ENCODE results near the gene SPSB2.
A peak's percentile ranks its signal among the peaks of the same experiment; 100 is the strongest.

SPSB2 gene

DNA sequence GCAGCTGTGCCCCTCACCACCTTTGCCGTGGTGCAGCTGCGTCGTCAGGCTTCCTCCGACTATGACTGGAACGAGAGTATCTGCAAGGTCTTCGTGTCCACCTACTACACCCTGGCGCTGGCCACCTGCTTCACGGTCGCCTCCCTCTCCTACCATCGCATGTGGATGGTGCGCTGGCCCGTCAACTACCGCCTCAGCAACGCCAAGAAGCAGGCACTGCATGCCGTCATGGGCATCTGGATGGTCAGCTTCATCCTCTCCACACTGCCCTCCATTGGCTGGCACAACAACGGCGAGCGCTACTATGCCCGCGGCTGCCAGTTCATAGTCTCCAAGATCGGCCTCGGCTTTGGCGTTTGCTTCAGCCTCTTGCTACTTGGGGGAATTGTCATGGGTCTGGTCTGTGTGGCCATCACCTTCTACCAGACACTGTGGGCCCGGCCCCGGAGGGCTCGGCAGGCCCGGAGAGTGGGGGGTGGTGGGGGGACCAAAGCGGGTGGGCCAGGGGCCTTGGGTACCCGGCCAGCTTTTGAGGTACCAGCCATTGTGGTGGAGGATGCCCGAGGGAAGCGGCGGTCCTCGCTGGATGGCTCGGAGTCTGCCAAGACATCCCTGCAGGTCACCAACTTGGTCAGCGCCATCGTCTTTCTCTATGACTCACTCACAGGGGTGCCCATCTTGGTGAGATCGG is 48.9 kb downstream of the SPSB2 start:
- H2AFZ ChIP-seq (ENCODE audit: low read depth, low read length) = no peak overlapping the region
- TF ChIP-seq, protein P1, sequence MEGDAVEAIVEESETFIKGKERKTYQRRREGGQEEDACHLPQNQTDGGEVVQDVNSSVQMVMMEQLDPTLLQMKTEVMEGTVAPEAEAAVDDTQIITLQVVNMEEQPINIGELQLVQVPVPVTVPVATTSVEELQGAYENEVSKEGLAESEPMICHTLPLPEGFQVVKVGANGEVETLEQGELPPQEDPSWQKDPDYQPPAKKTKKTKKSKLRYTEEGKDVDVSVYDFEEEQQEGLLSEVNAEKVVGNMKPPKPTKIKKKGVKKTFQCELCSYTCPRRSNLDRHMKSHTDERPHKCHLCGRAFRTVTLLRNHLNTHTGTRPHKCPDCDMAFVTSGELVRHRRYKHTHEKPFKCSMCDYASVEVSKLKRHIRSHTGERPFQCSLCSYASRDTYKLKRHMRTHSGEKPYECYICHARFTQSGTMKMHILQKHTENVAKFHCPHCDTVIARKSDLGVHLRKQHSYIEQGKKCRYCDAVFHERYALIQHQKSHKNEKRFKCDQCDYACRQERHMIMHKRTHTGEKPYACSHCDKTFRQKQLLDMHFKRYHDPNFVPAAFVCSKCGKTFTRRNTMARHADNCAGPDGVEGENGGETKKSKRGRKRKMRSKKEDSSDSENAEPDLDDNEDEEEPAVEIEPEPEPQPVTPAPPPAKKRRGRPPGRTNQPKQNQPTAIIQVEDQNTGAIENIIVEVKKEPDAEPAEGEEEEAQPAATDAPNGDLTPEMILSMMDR (IDR thresholded peaks at IDR 0.05; ENCODE audit: borderline replicate concordance, extremely low read depth, low read length, poor library complexity, severe bottlenecking) = no peak
- TF ChIP-seq EZH2 (IDR thresholded peaks at IDR 0.05; ENCODE audit: borderline replicate concordance, low read depth, low read length, severe bottlenecking) = no peak
- no peak for ATAC-seq (ENCODE audit: insufficient read depth, low read depth)
- peaks cover 14% of the 10 kb centered on the region; the same call in 1 of the 2 replicates for H4K20me1 ChIP-seq (ENCODE audit: insufficient read depth, low read length)
- H3K27me3 ChIP-seq (ENCODE audit: insufficient read depth, low read length, poor library complexity) = peaks cover 84% of the 10 kb centered on the region
- H3K9me3 ChIP-seq (ENCODE audit: insufficient read depth, low read length, severe bottlenecking) = no peaks in the 10 kb centered on the region
- DNase-seq = no peak
- no peaks in the 10 kb centered on the region for H3K79me2 ChIP-seq (ENCODE audit: insufficient read depth, low read length)
- no peak overlapping the region for H3K4me2 ChIP-seq (ENCODE audit: insufficient read depth, low read length)
- H3K27ac ChIP-seq (ENCODE audit: low read length) = no peak overlapping the region
- H3K4me3 ChIP-seq (ENCODE audit: low read depth in 1 of 2, low read length in 2 of 2) = no peak overlapping the region
- no peaks in the 10 kb centered on the region for H3K36me3 ChIP-seq (ENCODE audit: insufficient read depth, low read length)
- peaks cover 30% of the 10 kb centered on the region for H3K4me1 ChIP-seq (ENCODE audit: insufficient read depth, low read length)
- no peak overlapping the region for H3K9ac ChIP-seq (ENCODE audit: low read depth, low read length)

DNA sequence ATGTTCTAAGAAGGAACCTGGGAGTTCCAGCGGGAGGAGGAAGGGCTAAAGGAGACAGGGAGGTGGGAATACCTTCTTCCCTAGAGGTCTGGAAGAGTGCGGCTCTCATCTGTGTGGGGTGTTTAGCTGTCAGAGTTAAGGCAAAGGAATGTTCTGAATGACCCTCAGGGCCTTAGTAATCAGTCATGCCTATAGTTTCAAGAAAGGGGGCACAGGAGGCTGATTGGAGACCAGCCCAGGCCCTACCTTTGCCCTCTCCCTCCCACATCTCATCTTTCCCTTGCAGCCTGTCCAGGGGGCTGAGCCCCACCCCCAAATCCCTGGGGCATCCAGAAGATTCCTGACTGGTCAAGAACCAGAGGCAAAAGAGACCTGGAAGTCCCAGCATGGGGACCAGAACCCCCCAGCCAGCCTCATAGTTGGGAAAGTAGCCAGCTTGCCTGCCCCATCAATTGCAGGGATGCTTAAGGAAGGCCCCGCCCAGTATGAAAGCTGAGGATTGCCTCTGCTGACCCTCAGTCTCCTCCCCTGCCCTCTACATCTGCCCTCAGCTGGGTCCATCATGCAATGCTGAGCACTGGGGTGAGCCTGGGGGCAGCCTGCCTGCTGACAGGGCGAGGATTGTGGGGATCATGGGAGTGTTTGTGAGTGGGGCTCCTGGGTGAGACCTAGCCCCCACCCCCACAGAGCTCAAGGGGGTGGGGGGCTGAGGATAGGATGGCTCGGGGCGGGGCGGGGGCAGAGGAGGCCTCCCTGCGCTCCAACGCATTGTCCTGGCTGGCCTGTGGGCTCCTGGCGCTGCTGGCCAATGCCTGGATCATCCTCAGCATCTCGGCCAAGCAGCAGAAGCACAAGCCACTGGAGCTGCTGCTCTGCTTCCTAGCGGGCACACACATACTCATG is 49.7 kb downstream of the SPSB2 start:
- Histone ChIP-seq H3K4me3 (ENCODE audit: low read depth in 1 of 2, low read length in 2 of 2) (no peak overlapping the region), H3K4me1 (ENCODE audit: insufficient read depth, low read length) (peaks cover 22% of the 10 kb centered on the region), H3K36me3 (ENCODE audit: insufficient read depth, low read length) (no peaks in the 10 kb centered on the region), H4K20me1 (ENCODE audit: insufficient read depth, low read length) (peaks cover 14% of the 10 kb centered on the region; the same call in 1 of the 2 replicates), H3K27me3 (ENCODE audit: insufficient read depth, low read length, poor library complexity) (peaks cover 76% of the 10 kb centered on the region), H3K9me3 (ENCODE audit: insufficient read depth, low read length, severe bottlenecking) (no peaks in the 10 kb centered on the region), H3K79me2 (ENCODE audit: insufficient read depth, low read length) (no peaks in the 10 kb centered on the region), H3K27ac (ENCODE audit: low read length) (no peak overlapping the region), H3K4me2 (ENCODE audit: insufficient read depth, low read length) (no peak overlapping the region), H2AFZ (ENCODE audit: low read depth, low read length) (no peak overlapping the region), H3K9ac (ENCODE audit: low read depth, low read length) (no peak overlapping the region)
- TF ChIP-seq, protein P1 (IDR thresholded peaks at IDR 0.05; ENCODE audit: borderline replicate concordance, extremely low read depth, low read length, poor library complexity, severe bottlenecking) = no peak
- TF ChIP-seq EZH2 (IDR thresholded peaks at IDR 0.05; ENCODE audit: borderline replicate concordance, low read depth, low read length, severe bottlenecking) = no peak
- DNase-seq = no peak
- ATAC-seq (ENCODE audit: insufficient read depth, low read depth) = no peak

DNA sequence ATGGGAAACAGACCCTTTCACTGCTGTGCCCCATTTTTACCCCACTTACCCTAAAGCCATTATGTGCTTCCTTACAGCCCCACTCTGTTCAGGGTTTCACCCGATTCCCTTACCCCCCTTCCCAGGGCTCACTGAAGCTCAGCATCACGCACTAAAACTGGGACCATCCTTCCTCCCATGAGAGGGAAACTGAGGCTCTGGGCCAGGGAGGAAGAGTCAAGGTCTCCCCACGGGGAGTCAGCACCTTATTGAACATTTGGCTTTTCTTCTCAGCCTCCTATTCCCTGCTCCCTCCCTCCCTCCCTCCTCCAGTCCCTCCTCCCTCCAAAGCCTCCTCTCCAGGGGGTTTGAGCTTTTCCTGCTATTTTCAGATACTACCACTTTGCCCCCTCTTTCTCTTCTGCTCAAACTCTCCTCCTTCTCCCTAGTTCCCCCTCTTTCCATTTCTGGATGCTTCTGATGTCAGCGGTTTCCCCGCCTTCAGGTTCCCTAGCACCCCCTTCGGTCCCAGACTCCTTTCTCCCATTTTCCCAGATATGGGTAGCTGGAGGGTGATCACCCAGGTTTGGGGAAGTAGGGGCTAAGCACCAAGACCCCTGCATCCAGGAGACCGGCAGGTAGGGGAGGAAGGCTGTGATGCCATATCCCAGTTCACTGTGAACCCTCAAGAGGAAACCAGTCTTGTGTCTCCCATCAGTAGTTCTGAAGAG is 50.5 kb downstream of the SPSB2 start:
- H3K36me3 ChIP-seq (ENCODE audit: insufficient read depth, low read length) = no peaks in the 10 kb centered on the region
- no peak overlapping the region for H3K27ac ChIP-seq (ENCODE audit: low read length)
- H3K4me2 ChIP-seq (ENCODE audit: insufficient read depth, low read length) = peak overlapping the region; percentile 65
- H3K9me3 ChIP-seq (ENCODE audit: insufficient read depth, low read length, severe bottlenecking) = no peaks in the 10 kb centered on the region
- H3K27me3 ChIP-seq (ENCODE audit: insufficient read depth, low read length, poor library complexity) = peaks cover 69% of the 10 kb centered on the region
- H3K9ac ChIP-seq (ENCODE audit: low read depth, low read length) = no peak overlapping the region
- peaks cover 20% of the 10 kb centered on the region for H3K4me1 ChIP-seq (ENCODE audit: insufficient read depth, low read length)
- H3K4me3 ChIP-seq (ENCODE audit: low read depth in 1 of 2, low read length in 2 of 2) = peak overlapping the region in 1 of 2 experiments; percentile 51; a peak in 1 of 4 replicates
- no peaks in the 10 kb centered on the region for H3K79me2 ChIP-seq (ENCODE audit: insufficient read depth, low read length)
- ATAC-seq (ENCODE audit: insufficient read depth, low read depth) = no peak
- DNase-seq = no peak
- no peak overlapping the region for H2AFZ ChIP-seq (ENCODE audit: low read depth, low read length)
- H4K20me1 ChIP-seq (ENCODE audit: insufficient read depth, low read length) = peaks cover 14% of the 10 kb centered on the region
- TF ChIP-seq, protein P1 (IDR thresholded peaks at IDR 0.05; ENCODE audit: borderline replicate concordance, extremely low read depth, low read length, poor library complexity, severe bottlenecking) = no peak
- no peak for TF ChIP-seq EZH2 (IDR thresholded peaks at IDR 0.05; ENCODE audit: borderline replicate concordance, low read depth, low read length, severe bottlenecking)

Data from DND-41 (cell line).